22Rv1 (cell line): ENCODE data around the gene RNF214.

Experiments
- CTCF ChIP-seq: fragments of 450-650 bp; IDR thresholded peaks from 2 replicates; pipeline ENCODE4 v1.5.1; 2017; ENCODE audit warnings: mild to moderate bottlenecking
- ZFX ChIP-seq: fragments of 450-650 bp; IDR thresholded peaks from 2 replicates; pipeline ENCODE4 v1.6.1; 2017; ENCODE audit warnings: antibody characterized with exemption, borderline replicate concordance

- no peak for TF ChIP-seq CTCF
- TF ChIP-seq ZFX = no peak
Measured at GRCh38 chr11:117299351-117300282, 67.1 kb downstream of the RNF214 start.
